Muscle layer of duodenum (tissue), 2 donors: ENCODE measurements around the gene SYVN1.
"Not testable (repeated sequence)": the region's sequence is repeated elsewhere in the genome, so short reads cannot be mapped to it uniquely, and the experiment has no call there.

Experiments
- H3K27ac ChIP-seq: one replicate; pipeline ENCODE4 v1.7.0; 2013; ENCODE audit warnings: mild to moderate bottlenecking, low read length
- H3K27me3 ChIP-seq: one replicate; pipeline ENCODE4 v1.7.0; 2013; ENCODE audit warnings: low read depth, mild to moderate bottlenecking, control low read depth, low read length
- H3K36me3 ChIP-seq, 2 donors: one replicate each; pipeline ENCODE4 v1.7.0; 2013; ENCODE audit warnings: low read length in 2 of 2, control low read depth in 1 of 2, mild to moderate bottlenecking in 1 of 2; ENCODE audit not compliant: insufficient read depth in 2 of 2, control insufficient read depth in 1 of 2
- H3K4me1 ChIP-seq, 2 donors: one replicate each; pipeline ENCODE4 v1.7.0; 2013; ENCODE audit warnings: low read length in 2 of 2, mild to moderate bottlenecking in 2 of 2, control low read depth in 1 of 2, moderate library complexity in 1 of 2; ENCODE audit not compliant: insufficient read depth in 2 of 2, control insufficient read depth in 1 of 2
- H3K4me3 ChIP-seq, 2 donors: one replicate each; pipeline ENCODE4 v1.7.0; 2013; ENCODE audit warnings: low read length in 2 of 2, low read depth in 1 of 2, mild to moderate bottlenecking in 1 of 2
- H3K9me3 ChIP-seq, 2 donors: one replicate each; pipeline ENCODE4 v1.7.0; 2013; ENCODE audit warnings: low read length in 2 of 2, control low read depth in 1 of 2, mild to moderate bottlenecking in 1 of 2; ENCODE audit not compliant: control insufficient read depth in 1 of 2
- donor health status: healthy.

SYVN1 gene

GRCh38 chr11:65121865-65122696 lies 12.2 kb downstream of the SYVN1 start, which contains the start of the genes FAU and MRPL49:
FAU (minus strand) TSS chr11:65122134; CDS start chr11:65121813, 321 bp downstream.
MRPL49 (plus strand) TSS chr11:65122321; CDS start chr11:65122347, 26 bp downstream.
- H3K27me3 ChIP-seq, result no peaks in the 10 kb centered on the region
- no peaks in the 10 kb centered on the region for H3K9me3 ChIP-seq
- peak within 1 kb of the TSS; percentile 91 to 98 for H3K4me3 ChIP-seq
- peaks cover 40 to 47% of the 10 kb centered on the region in 2 donors for H3K36me3 ChIP-seq
- peaks cover 10 to 28% of the 10 kb centered on the region in 2 donors for H3K4me1 ChIP-seq
- peak within 1 kb of the TSS; percentile 98 for H3K27ac ChIP-seq

- Histone ChIP-seq H3K4me3 (peak overlapping the region; percentile 91 to 98), H3K9me3 (no peaks in the 10 kb centered on the region), H3K36me3 (peaks cover 35 to 40% of the 10 kb centered on the region in 2 donors), H3K27ac (peak overlapping the region; percentile 98), H3K4me1 (peaks cover 10 to 34% of the 10 kb centered on the region in 2 donors), H3K27me3 (no peaks in the 10 kb centered on the region)
Measured at GRCh38 chr11:65121447-65121864, 12.9 kb downstream of the SYVN1 start.

- Histone ChIP-seq H3K4me1 (peaks cover 14 to 41% of the 10 kb centered on the region in 2 donors), H3K9me3 (no peaks in the 10 kb centered on the region), H3K27ac (peak overlapping the region; percentile 98), H3K4me3 (peak overlapping the region; percentile 91 to 98), H3K27me3 (no peaks in the 10 kb centered on the region), H3K36me3 (peaks cover 33 to 34% of the 10 kb centered on the region in 2 donors)
Measured at GRCh38 chr11:65120831-65121230, 13.5 kb downstream of the SYVN1 start.

- no peaks in the 10 kb centered on the region for H3K27me3 ChIP-seq
- H3K27ac ChIP-seq, result no peak overlapping the region
- peaks cover 22 to 24% of the 10 kb centered on the region in 2 donors for H3K36me3 ChIP-seq
- H3K4me1 ChIP-seq, result peaks cover 14 to 43% of the 10 kb centered on the region in 2 donors
- H3K9me3 ChIP-seq, result no peaks in the 10 kb centered on the region
- no peak overlapping the region for H3K4me3 ChIP-seq
Measured at GRCh38 chr11:65119670-65119995, 14.7 kb downstream of the SYVN1 start.

GRCh38 chr11:65118891-65119669 lies 15.2 kb downstream of the SYVN1 start:
- not testable (repeated sequence) for H3K4me3 ChIP-seq, H3K27me3 ChIP-seq, H3K9me3 ChIP-seq, H3K27ac ChIP-seq
- peaks cover 14 to 43% of the 10 kb centered on the region in 2 donors for H3K4me1 ChIP-seq
- H3K36me3 ChIP-seq, result peaks cover 20 to 22% of the 10 kb centered on the region in 2 donors

DNA sequence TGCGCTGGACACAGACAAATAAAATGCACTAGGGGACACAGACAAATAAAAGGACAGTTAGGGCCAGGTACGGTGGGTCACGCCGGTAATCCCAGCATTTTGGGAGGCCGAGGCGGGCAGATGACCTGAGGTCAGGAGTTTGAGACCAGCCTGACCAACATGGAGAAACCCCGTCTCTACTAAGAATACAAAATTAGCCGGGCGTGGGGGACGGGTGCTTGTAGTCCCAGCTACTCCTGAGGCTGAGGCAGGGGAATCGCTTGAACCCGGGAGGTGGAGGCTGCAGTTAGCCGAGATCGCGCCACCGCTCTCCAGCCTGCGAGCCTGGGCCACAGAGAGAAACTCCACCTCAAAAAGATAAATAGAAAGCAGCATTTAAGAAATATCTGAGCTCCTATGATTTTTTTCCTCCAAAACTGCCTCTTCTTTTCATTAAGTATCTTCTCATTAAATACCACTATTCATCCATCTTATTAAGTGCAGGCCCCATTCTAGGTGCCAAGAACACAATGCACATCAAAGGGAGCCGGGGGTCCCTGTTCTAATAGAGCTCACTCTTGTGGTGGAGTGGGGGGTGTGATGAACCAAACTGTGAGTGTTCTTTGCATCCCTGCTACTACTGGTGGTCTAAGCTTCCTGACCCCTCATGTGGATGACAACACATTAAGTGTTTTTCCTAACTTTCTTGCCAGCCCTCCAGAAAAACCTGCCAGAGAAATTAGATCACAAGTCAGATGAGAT lies 16.1 kb downstream of the SYVN1 start:
- peaks cover 20 to 22% of the 10 kb centered on the region in 2 donors for H3K36me3 ChIP-seq
- no peak overlapping the region for H3K4me3 ChIP-seq
- H3K9me3 ChIP-seq, result no peaks in the 10 kb centered on the region
- H3K27me3 ChIP-seq, result no peaks in the 10 kb centered on the region
- H3K27ac ChIP-seq, result no peak overlapping the region
- peaks cover 14 to 42% of the 10 kb centered on the region in 2 donors for H3K4me1 ChIP-seq

DNA sequence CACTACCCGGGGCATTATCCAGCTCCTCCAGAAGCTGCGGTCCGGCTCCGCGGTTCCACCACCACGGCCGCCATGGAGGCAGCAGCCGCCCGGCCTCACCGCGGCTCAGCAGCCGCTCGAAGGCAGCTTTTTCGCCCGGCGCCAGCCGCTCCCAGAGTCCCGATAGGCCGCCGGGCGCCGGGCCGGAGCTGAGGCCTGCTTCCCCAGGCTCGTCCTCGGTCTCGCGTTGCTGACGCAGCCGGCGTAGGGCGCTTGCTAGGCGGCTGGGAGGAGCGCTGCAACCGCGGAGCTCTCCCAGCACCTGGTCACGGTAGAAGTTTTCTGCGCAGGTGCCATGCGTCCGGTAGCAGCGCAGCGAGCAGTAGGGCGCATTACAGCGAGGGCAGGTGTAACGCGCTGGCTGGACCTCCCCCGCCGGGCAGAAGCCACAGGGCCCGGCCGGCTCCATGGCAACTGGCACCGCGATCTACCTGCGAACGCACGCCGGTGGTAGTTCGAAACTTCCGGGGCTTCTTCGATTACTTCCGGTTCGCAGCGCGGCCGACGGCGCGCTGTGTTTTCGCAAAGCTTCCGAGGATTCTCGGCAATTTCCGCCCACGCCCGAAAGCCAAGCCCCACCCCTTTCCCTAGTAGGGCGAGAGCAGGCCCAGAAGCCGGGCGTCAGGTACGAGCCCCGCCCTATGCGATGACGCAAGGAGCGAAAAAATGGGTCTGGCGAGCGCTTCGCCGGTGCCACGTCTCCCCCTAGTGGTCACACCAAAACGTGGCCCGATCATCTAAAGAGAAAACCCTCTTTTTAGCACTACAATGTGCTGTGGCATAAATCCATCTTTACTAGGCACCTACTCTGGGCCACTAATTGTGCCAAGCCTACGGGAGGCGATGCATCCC lies 16.9 kb downstream of the SYVN1 start, which contains the start of gene ZNHIT2:
Gene ZNHIT2, minus strand, starts transcription at position 496 of the 891 bp plus-strand sequence. Its CDS starts 48 bp downstream, at position 448.
- peaks cover 20 to 22% of the 10 kb centered on the region in 2 donors for H3K36me3 ChIP-seq
- peaks cover 9 to 42% of the 10 kb centered on the region in 2 donors for H3K4me1 ChIP-seq
- peak within 1 kb of the TSS; percentile 74 to 88 for H3K4me3 ChIP-seq
- H3K27me3 ChIP-seq, result no peaks in the 10 kb centered on the region
- H3K27ac ChIP-seq, result peak within 1 kb of the TSS; percentile 75
- no peaks in the 10 kb centered on the region for H3K9me3 ChIP-seq

DNA sequence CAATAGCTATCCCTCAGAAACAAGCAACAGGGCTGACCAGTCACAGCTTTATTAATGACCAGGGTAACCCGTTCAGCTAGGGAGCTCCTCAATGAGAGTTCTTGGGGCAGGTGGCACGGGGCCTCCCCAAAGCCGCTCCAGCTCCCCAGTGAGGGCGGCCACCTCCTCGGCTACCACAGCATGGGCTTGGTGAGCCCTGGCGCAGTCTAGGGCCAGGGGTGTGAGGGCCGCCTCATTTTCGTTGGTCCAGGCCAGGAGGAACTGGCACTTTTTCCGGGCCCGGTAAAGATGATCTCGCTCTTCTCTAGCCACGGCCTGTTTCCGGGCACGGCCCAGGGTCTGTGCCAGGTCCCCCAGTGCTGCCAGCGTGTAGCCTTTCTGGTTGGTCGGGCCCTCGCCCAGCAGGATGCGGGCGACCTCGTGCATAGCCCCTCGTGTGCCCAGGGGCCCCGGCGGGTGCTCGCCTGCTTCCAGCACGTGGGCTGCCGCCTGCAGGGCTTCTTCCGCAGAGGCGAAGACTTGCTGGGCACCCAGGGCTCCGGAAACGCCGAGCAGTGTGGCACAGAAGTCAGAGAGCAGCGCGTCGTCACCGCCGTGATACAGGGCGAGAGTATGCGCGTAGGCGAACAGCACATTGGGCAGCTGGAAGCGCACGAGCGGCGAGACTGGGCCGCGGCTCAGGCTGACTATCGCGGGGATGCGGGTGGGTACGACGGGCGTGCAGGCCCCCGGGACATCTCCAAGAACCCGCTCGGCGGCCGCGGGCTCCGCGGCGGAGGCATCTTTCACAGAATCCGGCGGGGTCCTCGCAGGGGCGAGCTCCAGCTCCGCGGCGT lies 17.7 kb downstream of the SYVN1 start:
- Histone ChIP-seq H3K27me3 (no peaks in the 10 kb centered on the region), H3K4me1 (peaks cover 9 to 48% of the 10 kb centered on the region in 2 donors), H3K36me3 (peaks cover 20 to 22% of the 10 kb centered on the region in 2 donors), H3K27ac (peak overlapping the region; percentile 75), H3K9me3 (no peaks in the 10 kb centered on the region), H3K4me3 (peak overlapping the region; percentile 74 to 88)

- Histone ChIP-seq H3K27ac (no peak overlapping the region), H3K4me1 (peaks cover 4 to 49% of the 10 kb centered on the region in 2 donors), H3K27me3 (no peaks in the 10 kb centered on the region), H3K9me3 (no peaks in the 10 kb centered on the region), H3K4me3 (no peak overlapping the region), H3K36me3 (peaks cover 16 to 18% of the 10 kb centered on the region in 2 donors)
Measured at GRCh38 chr11:65115361-65116082, 18.8 kb downstream of the SYVN1 start.
